ENCODE measurements around the gene SLK. TPM values are rescaled to one million over a fixed set of nuclear protein-coding genes. Genes with fewer than 3 reads are reported as not detected.

Gene SLK
- total RNA-seq, 4 donors from 2014 or later = 83.1 to 105 (median 102) TPM

DNA sequence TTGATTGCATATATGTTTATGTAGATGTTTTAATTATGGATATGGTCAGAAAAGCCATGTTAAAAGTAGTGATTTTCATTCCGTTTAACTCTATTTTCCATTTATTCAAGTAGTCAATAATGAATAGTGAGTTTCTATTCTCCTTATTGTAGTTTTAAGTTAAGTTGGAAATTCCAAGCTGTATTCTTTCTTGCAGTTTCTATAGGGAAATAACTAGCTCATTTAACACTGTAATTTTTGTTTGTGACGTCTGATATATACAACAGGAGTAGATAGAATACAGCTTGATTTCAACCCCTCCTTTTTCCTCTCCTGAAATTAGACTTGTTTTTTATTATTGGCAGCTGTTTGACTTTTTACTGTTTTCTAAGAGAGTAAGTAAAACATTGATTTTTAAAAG, 47.2 kb downstream of the SLK start:
- Histone ChIP-seq H3K4me3 (no peak overlapping the region), H3K9me3 (no peaks in the 10 kb centered on the region), H3K4me1 (no peaks in the 10 kb centered on the region), H3K27ac (replicated peaks in 1 of 4) (no peak overlapping the region), H3K36me3 (peaks cover 4 to 44% (median 22%) of the 10 kb centered on the region in 4 donors), H3K27me3 (no peaks in the 10 kb centered on the region)
- TF ChIP-seq EP300 (IDR thresholded peaks at IDR 0.05) = no peak
- TF ChIP-seq POLR2A (IDR thresholded peaks at IDR 0.05; ENCODE audit: low read depth) = no peak
- TF ChIP-seq POLR2AphosphoS5 (IDR thresholded peaks at IDR 0.05) = no peak
- TF ChIP-seq, protein P1, sequence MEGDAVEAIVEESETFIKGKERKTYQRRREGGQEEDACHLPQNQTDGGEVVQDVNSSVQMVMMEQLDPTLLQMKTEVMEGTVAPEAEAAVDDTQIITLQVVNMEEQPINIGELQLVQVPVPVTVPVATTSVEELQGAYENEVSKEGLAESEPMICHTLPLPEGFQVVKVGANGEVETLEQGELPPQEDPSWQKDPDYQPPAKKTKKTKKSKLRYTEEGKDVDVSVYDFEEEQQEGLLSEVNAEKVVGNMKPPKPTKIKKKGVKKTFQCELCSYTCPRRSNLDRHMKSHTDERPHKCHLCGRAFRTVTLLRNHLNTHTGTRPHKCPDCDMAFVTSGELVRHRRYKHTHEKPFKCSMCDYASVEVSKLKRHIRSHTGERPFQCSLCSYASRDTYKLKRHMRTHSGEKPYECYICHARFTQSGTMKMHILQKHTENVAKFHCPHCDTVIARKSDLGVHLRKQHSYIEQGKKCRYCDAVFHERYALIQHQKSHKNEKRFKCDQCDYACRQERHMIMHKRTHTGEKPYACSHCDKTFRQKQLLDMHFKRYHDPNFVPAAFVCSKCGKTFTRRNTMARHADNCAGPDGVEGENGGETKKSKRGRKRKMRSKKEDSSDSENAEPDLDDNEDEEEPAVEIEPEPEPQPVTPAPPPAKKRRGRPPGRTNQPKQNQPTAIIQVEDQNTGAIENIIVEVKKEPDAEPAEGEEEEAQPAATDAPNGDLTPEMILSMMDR (IDR thresholded peaks at IDR 0.05) = no peak
- DNase-seq (ENCODE audit: extremely low spot score) = no peak
- WGBS = 82% methylated on average over 2 of the region's 2 CpGs
- intact Hi-C loops (cut with DNase I) = no loop called here

DNA sequence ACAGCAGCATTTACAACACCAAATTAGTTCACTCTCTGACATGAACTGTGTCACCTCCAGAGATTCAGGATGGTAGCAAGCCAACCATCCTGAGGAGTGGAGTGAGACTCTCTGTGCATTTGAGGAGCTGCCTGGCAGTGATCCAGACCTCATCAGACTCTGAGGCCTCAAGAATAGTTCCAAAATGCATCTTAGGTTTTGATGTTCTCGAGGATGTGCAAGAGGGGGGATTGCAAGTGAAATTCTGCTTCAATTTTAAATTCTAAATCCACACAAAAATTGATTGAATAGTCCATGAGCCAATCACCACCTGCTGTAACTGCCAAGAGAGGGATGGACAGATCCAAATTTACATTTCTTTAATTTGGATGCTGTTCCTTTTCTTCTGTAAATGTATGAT, 49.7 kb downstream of the SLK start:
- TF ChIP-seq, protein P1 (IDR thresholded peaks at IDR 0.05) = no peak
- TF ChIP-seq POLR2A (IDR thresholded peaks at IDR 0.05; ENCODE audit: low read depth) (no peak), POLR2AphosphoS5 (IDR thresholded peaks at IDR 0.05) (no peak)
- 85% methylated on average over 1 of the region's 1 CpG for WGBS

DNA sequence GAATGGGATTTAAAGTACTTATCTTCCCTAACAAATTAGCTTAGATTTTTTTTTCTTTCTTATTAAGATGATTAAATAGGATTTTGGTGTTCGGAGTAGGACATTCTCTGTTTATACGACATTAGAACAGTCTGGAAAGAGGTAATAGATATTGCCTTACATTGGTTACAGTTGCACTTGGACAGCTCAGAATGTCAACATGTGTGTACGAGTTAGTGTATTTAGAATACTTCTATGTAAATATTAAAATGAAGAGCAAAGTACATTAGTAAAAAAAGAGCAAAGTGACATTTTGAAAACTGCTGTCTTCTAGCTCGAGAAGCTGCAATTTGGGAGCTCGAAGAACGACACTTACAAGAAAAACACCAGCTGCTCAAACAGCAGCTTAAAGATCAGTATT, 51.5 kb downstream of the SLK start:
- H3K4me1 ChIP-seq = no peaks in the 10 kb centered on the region
- H3K36me3 ChIP-seq = peaks cover 46 to 68% (median 51%) of the 10 kb centered on the region in 4 donors
- intact Hi-C loops (cut with DNase I) = loop anchor here (5.0 kb wide), 1 partner anchor 36 kb away; no protein-coding TSS in a partner anchor
- no peaks in the 10 kb centered on the region for H3K27me3 ChIP-seq
- no peak for DNase-seq (ENCODE audit: extremely low spot score)
- 86% methylated on average over 6 of the region's 6 CpGs for WGBS
- TF ChIP-seq POLR2A (IDR thresholded peaks at IDR 0.05; ENCODE audit: low read depth) = no peak
- no peak for TF ChIP-seq POLR2AphosphoS5 (IDR thresholded peaks at IDR 0.05)
- TF ChIP-seq EP300 (IDR thresholded peaks at IDR 0.05) = no peak
- TF ChIP-seq, protein P1 (IDR thresholded peaks at IDR 0.05) = no peak
- H3K9me3 ChIP-seq = no peaks in the 10 kb centered on the region
- H3K4me3 ChIP-seq = no peak overlapping the region
- no peak overlapping the region for H3K27ac ChIP-seq (replicated peaks in 1 of 4)

More for the DNA sequence above, 49.7 kb downstream of the SLK start:
- intact Hi-C loops (cut with DNase I) = loop anchor here (5.0 kb wide), 1 partner anchor 34 kb away; no protein-coding TSS in a partner anchor
- no peaks in the 10 kb centered on the region for H3K27me3 ChIP-seq
- H3K9me3 ChIP-seq = no peaks in the 10 kb centered on the region
- H3K27ac ChIP-seq (replicated peaks in 1 of 4) = no peak overlapping the region
- H3K36me3 ChIP-seq = peaks cover 27 to 54% (median 40%) of the 10 kb centered on the region in 4 donors
- no peak overlapping the region for H3K4me3 ChIP-seq
- DNase-seq (ENCODE audit: extremely low spot score) = no peak
- no peaks in the 10 kb centered on the region for H3K4me1 ChIP-seq

DNA sequence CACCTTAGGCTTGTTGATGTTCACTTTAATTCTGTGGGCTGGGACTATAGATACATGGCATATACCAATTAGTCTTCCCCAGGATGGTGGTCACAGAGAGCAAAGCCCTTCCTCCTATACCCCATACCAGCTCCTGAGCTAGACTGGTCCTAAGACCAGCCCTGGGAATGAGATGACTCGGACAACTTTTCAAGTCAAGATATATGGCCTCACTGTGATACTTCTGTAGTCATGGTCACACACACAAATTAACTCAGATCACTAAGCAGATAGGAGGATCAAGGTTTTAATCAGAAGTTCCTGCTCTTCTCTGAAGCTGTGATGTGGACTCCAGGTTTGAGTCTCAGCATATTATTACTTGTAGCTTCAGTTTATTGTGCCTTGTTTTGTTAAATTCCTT, 53.1 kb downstream of the SLK start:
- Histone ChIP-seq H3K9me3 (no peaks in the 10 kb centered on the region), H3K27me3 (no peaks in the 10 kb centered on the region), H3K36me3 (peaks cover 60 to 81% (median 64%) of the 10 kb centered on the region in 4 donors), H3K4me1 (peaks cover 0 to 3% (median under 1%) of the 10 kb centered on the region in 4 donors), H3K27ac (replicated peaks in 1 of 4) (no peak overlapping the region), H3K4me3 (no peak overlapping the region)
- TF ChIP-seq EP300 (IDR thresholded peaks at IDR 0.05) (no peak), POLR2AphosphoS5 (IDR thresholded peaks at IDR 0.05) (no peak), POLR2A (IDR thresholded peaks at IDR 0.05; ENCODE audit: low read depth) (no peak)
- TF ChIP-seq, protein P1 (IDR thresholded peaks at IDR 0.05) = no peak
- DNase-seq (ENCODE audit: extremely low spot score) = no peak
- WGBS = 93% methylated on average over 1 of the region's 1 CpG
- intact Hi-C loops (cut with DNase I) = no loop called here

DNA sequence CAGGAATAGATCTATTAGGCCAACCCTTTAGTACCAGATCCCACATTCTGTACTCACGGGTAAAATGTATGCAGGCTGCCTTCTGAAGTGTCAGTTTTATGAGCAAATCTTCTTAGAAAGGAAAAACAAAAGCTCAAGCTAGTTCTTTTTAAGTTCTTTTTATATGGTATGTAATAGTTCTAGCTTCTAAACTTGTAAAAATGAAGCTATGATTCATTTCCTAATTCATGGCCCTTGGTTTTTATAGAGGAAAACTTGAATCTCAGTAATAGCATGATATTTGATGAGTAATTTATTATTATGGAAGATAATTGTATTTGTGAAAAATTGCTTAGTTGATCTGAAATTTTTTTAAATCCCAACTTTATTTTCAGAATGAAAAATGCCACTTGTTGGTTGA, 54.3 kb downstream of the SLK start:
- H3K27ac ChIP-seq (replicated peaks in 1 of 4) = no peak overlapping the region
- no peaks in the 10 kb centered on the region for H3K9me3 ChIP-seq
- TF ChIP-seq EP300 (IDR thresholded peaks at IDR 0.05) = no peak
- no peak for TF ChIP-seq POLR2A (IDR thresholded peaks at IDR 0.05; ENCODE audit: low read depth)
- no peak for TF ChIP-seq POLR2AphosphoS5 (IDR thresholded peaks at IDR 0.05)
- TF ChIP-seq, protein P1 (IDR thresholded peaks at IDR 0.05) = no peak
- 91% methylated on average over 1 of the region's 1 CpG for WGBS
- peaks cover 0 to 8% (median 4%) of the 10 kb centered on the region in 4 donors for H3K4me1 ChIP-seq
- no peaks in the 10 kb centered on the region for H3K27me3 ChIP-seq
- intact Hi-C loops (cut with DNase I) = no loop called here
- H3K36me3 ChIP-seq = peaks cover 61 to 89% (median 74%) of the 10 kb centered on the region in 4 donors
- no peak overlapping the region for H3K4me3 ChIP-seq
- no peak for DNase-seq (ENCODE audit: extremely low spot score)
